ENCODE data around the gene CMTM8. TPM values are rescaled to one million over a fixed set of nuclear protein-coding genes. Genes with fewer than 3 reads are reported as not detected.

The CMTM8 gene
- total and polyA plus RNA-seq, 10 of the 15 experiments (the other 5 are each of a cell fraction or from before 2014, with no cell fraction given): 0.11 to 0.23 TPM; not detected in 8

DNA sequence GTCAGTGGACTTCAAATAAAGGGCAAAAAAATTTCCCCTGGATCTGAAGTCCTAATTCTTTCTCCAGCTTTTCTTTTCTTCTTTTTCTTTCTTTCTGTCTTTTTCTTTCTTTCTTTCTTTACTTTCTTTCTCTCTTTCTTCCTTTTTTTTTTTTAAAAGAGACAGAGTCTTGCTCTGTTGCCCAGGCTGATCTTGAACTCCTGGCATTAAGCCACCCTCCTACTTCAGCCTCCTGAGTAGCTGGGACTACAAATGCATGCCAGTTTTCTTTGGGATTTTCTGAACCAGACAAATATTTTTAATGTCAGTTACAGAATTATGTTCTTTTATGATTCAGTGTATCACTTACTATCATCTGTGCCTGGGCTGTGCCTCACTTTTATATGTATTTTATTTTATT, 45.4 kb upstream of the CMTM8 start:
- H3K79me2 ChIP-seq (ENCODE audit: control insufficient read depth, insufficient read depth, low read length): no peaks in the 10 kb centered on the region
- H3K4me1 ChIP-seq (ENCODE audit: control insufficient read depth, insufficient read depth, low read length): no peaks in the 10 kb centered on the region
- BruUV-seq (replicated peaks): no TSS peak
- H3K9ac ChIP-seq (ENCODE audit: control insufficient read depth, insufficient read depth, low read length): no peak overlapping the region
- RAD21 ChIA-PET (ENCODE audit: unreplicated experiment): no interaction called here
- TF ChIP-seq, protein P1, sequence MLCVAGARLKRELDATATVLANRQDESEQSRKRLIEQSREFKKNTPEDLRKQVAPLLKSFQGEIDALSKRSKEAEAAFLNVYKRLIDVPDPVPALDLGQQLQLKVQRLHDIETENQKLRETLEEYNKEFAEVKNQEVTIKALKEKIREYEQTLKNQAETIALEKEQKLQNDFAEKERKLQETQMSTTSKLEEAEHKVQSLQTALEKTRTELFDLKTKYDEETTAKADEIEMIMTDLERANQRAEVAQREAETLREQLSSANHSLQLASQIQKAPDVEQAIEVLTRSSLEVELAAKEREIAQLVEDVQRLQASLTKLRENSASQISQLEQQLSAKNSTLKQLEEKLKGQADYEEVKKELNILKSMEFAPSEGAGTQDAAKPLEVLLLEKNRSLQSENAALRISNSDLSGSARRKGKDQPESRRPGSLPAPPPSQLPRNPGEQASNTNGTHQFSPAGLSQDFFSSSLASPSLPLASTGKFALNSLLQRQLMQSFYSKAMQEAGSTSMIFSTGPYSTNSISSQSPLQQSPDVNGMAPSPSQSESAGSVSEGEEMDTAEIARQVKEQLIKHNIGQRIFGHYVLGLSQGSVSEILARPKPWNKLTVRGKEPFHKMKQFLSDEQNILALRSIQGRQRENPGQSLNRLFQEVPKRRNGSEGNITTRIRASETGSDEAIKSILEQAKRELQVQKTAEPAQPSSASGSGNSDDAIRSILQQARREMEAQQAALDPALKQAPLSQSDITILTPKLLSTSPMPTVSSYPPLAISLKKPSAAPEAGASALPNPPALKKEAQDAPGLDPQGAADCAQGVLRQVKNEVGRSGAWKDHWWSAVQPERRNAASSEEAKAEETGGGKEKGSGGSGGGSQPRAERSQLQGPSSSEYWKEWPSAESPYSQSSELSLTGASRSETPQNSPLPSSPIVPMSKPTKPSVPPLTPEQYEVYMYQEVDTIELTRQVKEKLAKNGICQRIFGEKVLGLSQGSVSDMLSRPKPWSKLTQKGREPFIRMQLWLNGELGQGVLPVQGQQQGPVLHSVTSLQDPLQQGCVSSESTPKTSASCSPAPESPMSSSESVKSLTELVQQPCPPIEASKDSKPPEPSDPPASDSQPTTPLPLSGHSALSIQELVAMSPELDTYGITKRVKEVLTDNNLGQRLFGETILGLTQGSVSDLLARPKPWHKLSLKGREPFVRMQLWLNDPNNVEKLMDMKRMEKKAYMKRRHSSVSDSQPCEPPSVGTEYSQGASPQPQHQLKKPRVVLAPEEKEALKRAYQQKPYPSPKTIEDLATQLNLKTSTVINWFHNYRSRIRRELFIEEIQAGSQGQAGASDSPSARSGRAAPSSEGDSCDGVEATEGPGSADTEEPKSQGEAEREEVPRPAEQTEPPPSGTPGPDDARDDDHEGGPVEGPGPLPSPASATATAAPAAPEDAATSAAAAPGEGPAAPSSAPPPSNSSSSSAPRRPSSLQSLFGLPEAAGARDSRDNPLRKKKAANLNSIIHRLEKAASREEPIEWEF (IDR thresholded peaks at IDR 0.05; ENCODE audit: insufficient replicate concordance, low read depth, low read length): no peak
- TF ChIP-seq TCF3 (IDR thresholded peaks at IDR 0.05; ENCODE audit: borderline replicate concordance, insufficient read depth, low read depth, low read length): no peak
- TF ChIP-seq, protein P2, sequence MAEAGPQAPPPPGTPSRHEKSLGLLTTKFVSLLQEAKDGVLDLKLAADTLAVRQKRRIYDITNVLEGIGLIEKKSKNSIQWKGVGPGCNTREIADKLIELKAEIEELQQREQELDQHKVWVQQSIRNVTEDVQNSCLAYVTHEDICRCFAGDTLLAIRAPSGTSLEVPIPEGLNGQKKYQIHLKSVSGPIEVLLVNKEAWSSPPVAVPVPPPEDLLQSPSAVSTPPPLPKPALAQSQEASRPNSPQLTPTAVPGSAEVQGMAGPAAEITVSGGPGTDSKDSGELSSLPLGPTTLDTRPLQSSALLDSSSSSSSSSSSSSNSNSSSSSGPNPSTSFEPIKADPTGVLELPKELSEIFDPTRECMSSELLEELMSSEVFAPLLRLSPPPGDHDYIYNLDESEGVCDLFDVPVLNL (IDR thresholded peaks at IDR 0.05; ENCODE audit: low read depth, low read length): no peak
- TF ChIP-seq TBL1XR1 (IDR thresholded peaks at IDR 0.05; ENCODE audit: low read depth, low read length): no peak
- POLR2A ChIA-PET: no interaction called here
- ATAC-seq: no peak
- intact Hi-C loops (cut with micrococcal nuclease; ENCODE audit: unreplicated experiment) (no loop called here), in situ Hi-C loops (cut with MboI) (no loop called here)
- H4K20me1 ChIP-seq (ENCODE audit: control insufficient read depth, insufficient read depth): no peaks in the 10 kb centered on the region
- H3K9me3 ChIP-seq (replicated peaks; ENCODE audit: control insufficient read depth, insufficient read depth, low read length): no peaks in the 10 kb centered on the region
- H3K27ac ChIP-seq (ENCODE audit: control insufficient read depth, insufficient read depth): no peak overlapping the region
- FAIRE-seq: no peak
- CTCF ChIA-PET: no interaction called here
- no peak for DNase-seq (ENCODE audit: low read depth, low spot score)
- H3K4me2 ChIP-seq (ENCODE audit: control insufficient read depth, insufficient read depth): no peak overlapping the region
- no peak overlapping the region for H2AFZ ChIP-seq (ENCODE audit: control insufficient read depth, low read depth, low read length)
- SMC1A ChIA-PET (ENCODE audit: uncharacterized antibody, unreplicated experiment): no interaction called here
- no peaks in the 10 kb centered on the region for H3K27me3 ChIP-seq (replicated peaks in 1 of 2; ENCODE audit: control insufficient read depth in 2 of 2, insufficient read depth in 2 of 2, low read length in 1 of 2)
- no peak overlapping the region for H3K4me3 ChIP-seq
- H3K36me3 ChIP-seq (ENCODE audit: control insufficient read depth in 2 of 2, insufficient read depth in 2 of 2, low read length in 1 of 2): no peaks in the 10 kb centered on the region
